Neural crest cell (in vitro differentiated cells): ENCODE measurements around the gene BCAT1. TPM values are rescaled to one million over a fixed set of nuclear protein-coding genes. Genes with fewer than 3 reads are reported as not detected.

Source experiments
- DNase-seq: peaks from one replicate; pipeline ENCODE4 v3.0.0; 2021; ENCODE audit warnings: low read depth, mixed read lengths, low spot score
- H3K27ac Mint-ChIP-seq: one replicate; pipeline ENCODE4 v1.8.0; 2021; ENCODE audit warnings: mild to moderate bottlenecking, mixed read lengths; ENCODE audit not compliant: unreplicated experiment
- H3K27me3 Mint-ChIP-seq: 2 replicates; pipeline ENCODE4 v1.8.0; 2021; ENCODE audit warnings: low read depth, mild to moderate bottlenecking, mixed read lengths
- H3K36me3 Mint-ChIP-seq: 2 replicates; pipeline ENCODE4 v1.8.0; 2021; ENCODE audit warnings: low read depth, mild to moderate bottlenecking, mixed read lengths
- H3K4me1 Mint-ChIP-seq: 2 replicates; pipeline ENCODE4 v1.8.0; 2021; ENCODE audit warnings: mixed read lengths
- H3K4me3 Mint-ChIP-seq: one replicate; pipeline ENCODE4 v1.8.0; 2021; ENCODE audit warnings: mild to moderate bottlenecking, mixed read lengths
- H3K9me3 Mint-ChIP-seq: 2 replicates; pipeline ENCODE4 v1.8.0; 2021; ENCODE audit warnings: mixed read lengths
- total RNA-seq: library from RNA; stranded (reverse); gene quantifications from 2 replicates; pipeline ENCODE4 v1.2.1, GENCODE V29; 2021
- TF ChIP-seq, protein P1 (sequence below): fragments of 200-600 bp; sonication (generic); conservative IDR thresholded peaks from 2 replicates; pipeline ENCODE4 v1.5.0; 2021; ENCODE audit warnings: antibody characterized with exemption, mild to moderate bottlenecking

BCAT1 gene
- total RNA-seq, 1 donor from 2014 or later = 199 TPM

DNA sequence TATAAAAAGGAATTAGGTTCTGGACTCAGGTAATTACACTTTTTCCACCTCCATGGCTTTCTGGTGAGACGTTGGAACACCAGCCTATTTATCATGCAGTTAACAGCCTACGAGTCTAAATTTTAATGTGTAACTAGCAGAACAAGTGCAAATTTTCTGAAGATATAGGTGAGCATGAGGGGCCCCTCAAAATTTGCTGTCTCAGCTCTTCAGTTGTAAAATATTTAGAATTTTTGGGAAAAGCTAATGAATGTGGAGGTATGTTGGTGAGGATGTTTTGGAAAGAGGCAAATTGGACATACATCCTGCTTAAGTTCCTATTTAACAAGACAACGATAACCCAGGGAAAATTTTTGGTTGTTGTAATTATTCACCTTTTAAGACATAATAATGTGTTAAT is 25.3 kb upstream of the BCAT1 start:
- Mint-ChIP-seq H3K36me3 (no peaks in the 10 kb centered on the region), H3K4me3 (no peak overlapping the region), H3K9me3 (no peaks in the 10 kb centered on the region), H3K4me1 (no peaks in the 10 kb centered on the region), H3K27me3 (no peaks in the 10 kb centered on the region), H3K27ac (no peak overlapping the region)
- no peak for DNase-seq
- TF ChIP-seq, protein P1, sequence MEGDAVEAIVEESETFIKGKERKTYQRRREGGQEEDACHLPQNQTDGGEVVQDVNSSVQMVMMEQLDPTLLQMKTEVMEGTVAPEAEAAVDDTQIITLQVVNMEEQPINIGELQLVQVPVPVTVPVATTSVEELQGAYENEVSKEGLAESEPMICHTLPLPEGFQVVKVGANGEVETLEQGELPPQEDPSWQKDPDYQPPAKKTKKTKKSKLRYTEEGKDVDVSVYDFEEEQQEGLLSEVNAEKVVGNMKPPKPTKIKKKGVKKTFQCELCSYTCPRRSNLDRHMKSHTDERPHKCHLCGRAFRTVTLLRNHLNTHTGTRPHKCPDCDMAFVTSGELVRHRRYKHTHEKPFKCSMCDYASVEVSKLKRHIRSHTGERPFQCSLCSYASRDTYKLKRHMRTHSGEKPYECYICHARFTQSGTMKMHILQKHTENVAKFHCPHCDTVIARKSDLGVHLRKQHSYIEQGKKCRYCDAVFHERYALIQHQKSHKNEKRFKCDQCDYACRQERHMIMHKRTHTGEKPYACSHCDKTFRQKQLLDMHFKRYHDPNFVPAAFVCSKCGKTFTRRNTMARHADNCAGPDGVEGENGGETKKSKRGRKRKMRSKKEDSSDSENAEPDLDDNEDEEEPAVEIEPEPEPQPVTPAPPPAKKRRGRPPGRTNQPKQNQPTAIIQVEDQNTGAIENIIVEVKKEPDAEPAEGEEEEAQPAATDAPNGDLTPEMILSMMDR = no peak

DNA sequence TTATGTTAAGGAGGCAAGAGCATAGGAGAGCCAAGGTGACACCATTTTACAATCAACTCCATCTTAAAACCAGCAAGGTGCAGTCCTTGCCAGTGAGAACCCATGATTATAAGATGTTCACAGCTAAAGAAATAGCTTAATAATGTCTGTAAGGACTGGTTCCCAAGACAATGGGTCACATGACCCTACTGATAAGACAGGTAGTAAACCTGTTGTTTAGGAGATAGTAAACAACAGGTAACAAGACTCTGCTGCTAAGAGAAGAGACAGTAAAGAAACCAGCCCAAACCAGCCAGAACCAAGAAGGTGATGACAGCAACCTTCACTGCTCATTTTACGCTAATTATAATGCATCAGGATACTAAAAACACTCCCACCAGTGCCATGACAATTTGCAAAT is 23.2 kb upstream of the BCAT1 start:
- no peak for DNase-seq
- Mint-ChIP-seq H3K36me3 (no peaks in the 10 kb centered on the region), H3K4me3 (no peak overlapping the region), H3K27ac (no peak overlapping the region), H3K4me1 (no peaks in the 10 kb centered on the region), H3K9me3 (no peaks in the 10 kb centered on the region), H3K27me3 (no peaks in the 10 kb centered on the region)
- TF ChIP-seq, protein P1 = no peak

DNA sequence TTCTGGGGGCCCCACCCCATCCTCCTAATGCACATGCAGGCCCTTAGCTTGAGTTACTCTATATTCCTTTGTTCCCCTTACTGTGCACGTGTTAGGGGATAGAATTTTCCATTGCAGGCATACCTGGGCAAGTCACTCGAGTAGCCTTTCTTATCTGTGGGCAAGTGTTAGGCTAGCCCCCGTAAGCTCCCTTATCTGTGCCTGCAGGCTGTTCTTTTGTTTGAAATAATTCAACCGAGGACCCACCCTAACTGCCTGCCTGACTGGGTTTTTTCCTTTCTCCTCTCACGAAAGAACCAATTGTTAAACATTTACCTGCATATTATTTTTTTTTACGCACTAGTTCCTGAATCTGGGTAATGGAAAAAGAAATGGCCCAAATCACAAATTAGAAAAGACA is 21.3 kb upstream of the BCAT1 start:
- H3K27ac Mint-ChIP-seq = no peak overlapping the region
- no peaks in the 10 kb centered on the region for H3K27me3 Mint-ChIP-seq
- no peak for DNase-seq
- H3K4me3 Mint-ChIP-seq = no peak overlapping the region
- no peaks in the 10 kb centered on the region for H3K36me3 Mint-ChIP-seq
- no peaks in the 10 kb centered on the region for H3K4me1 Mint-ChIP-seq
- TF ChIP-seq, protein P1 = no peak
- H3K9me3 Mint-ChIP-seq = no peaks in the 10 kb centered on the region

DNA sequence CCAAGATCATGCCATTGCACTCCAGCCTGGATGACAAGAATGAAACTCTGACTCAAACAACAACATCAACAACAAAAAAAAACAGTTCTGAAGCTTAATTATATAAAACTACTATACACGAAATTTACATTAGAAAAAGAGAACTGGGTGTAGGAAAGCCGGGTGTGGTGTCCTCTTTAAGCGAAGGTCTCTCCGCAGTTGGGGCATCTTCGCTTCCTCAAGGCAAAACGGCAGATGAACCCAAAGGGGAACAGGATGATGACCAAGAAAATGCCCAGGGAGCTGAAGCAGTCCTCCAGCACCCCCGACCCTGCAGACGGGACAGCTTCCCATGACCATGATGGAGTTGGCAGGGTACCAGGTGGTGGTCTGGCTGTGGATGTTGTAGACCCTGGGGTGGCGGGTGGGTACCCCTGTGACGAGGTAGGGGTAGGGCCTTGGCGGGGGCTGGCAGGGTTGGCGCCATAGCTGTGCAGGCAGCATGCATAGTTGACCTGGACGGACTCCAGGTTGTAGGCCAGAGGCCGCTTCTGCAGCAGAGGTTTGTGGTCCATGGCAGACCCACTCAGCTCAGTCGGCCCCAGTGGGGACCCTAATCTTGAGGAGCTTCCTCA is 18.2 kb upstream of the BCAT1 start:
- H3K4me1 Mint-ChIP-seq = no peaks in the 10 kb centered on the region
- no peak for DNase-seq
- no peaks in the 10 kb centered on the region for H3K27me3 Mint-ChIP-seq
- no peaks in the 10 kb centered on the region for H3K36me3 Mint-ChIP-seq
- TF ChIP-seq, protein P1 = no peak
- H3K4me3 Mint-ChIP-seq = no peak overlapping the region
- no peaks in the 10 kb centered on the region for H3K9me3 Mint-ChIP-seq
- no peak overlapping the region for H3K27ac Mint-ChIP-seq

DNA sequence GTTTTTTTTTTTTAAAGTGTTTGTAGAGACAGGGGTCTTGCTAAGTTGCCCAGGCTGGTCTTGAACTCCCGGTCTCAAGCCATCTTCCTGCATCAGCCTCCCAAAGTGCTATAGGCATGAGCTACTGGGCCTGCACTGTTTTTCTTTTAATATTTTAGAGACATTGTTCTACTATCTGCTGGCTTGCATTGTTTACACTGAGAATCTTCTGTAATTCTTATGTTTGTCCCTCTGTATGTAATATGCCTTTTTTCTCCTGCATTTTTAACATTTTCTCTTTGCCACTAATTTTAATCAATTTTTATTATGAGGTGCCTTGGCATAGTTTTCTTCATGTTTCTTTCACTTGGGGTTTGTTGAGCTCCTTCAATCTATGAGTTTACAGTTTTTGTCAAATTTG is 15.4 kb upstream of the BCAT1 start:
- Mint-ChIP-seq H3K4me1 (no peaks in the 10 kb centered on the region), H3K27ac (no peak overlapping the region), H3K4me3 (no peak overlapping the region), H3K27me3 (no peaks in the 10 kb centered on the region), H3K36me3 (no peaks in the 10 kb centered on the region), H3K9me3 (no peaks in the 10 kb centered on the region)
- TF ChIP-seq, protein P1 = no peak
- no peak for DNase-seq
